Measurements from ENCODE around the gene RUFY4.

DNA sequence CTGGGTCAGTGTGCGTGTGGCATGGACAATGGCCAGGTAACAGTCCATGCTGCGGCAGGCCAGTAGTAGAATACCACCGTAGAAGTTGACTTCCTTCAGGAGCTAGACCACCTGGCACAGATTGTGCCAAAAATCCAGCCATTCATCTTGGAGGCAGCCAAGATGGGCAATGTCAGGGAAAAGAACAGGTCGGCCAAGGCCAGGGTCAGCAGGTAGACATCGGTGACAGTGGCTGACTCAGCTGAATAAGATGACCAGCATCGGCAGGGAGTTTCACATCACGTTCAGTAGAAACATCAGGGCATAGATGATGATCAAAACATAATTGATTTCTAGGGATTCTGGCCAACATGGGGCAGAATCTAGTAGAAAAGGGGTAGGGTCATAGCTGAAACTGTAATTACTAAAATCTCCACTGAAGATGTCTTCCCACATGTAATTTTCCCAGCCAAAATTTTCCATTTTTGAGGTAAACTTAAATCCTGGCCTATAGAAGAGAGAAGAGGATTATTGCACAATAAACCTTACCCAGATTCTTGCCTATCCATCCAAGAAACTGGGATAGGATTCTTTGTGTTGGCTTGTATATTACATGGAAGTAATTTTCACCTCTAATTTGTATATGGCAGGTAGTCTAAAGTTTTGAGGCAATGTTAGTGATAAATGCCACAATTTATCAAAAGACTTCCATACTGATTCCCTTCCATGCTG, 7.9 kb upstream of the RUFY4 start:
- TF ChIP-seq FOXM1 (IDR thresholded peaks at IDR 0.05; ENCODE audit: borderline replicate concordance, low read depth) (no peak), YY1 (IDR thresholded peaks at IDR 0.05; ENCODE audit: low read depth) (no peak), RAD21 (IDR thresholded peaks at IDR 0.05; ENCODE audit: low read depth) (no peak), EP300 (IDR thresholded peaks at IDR 0.05; ENCODE audit: borderline replicate concordance) (no peak), TCF12 (IDR thresholded peaks at IDR 0.05; ENCODE audit: low read depth) (no peak), CREB1 (IDR thresholded peaks at IDR 0.05; ENCODE audit: low read depth) (no peak), TAF1 (IDR thresholded peaks at IDR 0.05; ENCODE audit: low read depth) (no peak), EGR1 (IDR thresholded peaks at IDR 0.05) (no peak), ZBTB7A (IDR thresholded peaks at IDR 0.05; ENCODE audit: low read depth) (no peak), TEAD4 (IDR thresholded peaks at IDR 0.05) (no peak), CEBPB (IDR thresholded peaks at IDR 0.05) (no peak)
- TF ChIP-seq, protein P1, sequence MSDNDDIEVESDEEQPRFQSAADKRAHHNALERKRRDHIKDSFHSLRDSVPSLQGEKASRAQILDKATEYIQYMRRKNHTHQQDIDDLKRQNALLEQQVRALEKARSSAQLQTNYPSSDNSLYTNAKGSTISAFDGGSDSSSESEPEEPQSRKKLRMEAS (IDR thresholded peaks at IDR 0.05), result no peak
- TF ChIP-seq, protein P2, sequence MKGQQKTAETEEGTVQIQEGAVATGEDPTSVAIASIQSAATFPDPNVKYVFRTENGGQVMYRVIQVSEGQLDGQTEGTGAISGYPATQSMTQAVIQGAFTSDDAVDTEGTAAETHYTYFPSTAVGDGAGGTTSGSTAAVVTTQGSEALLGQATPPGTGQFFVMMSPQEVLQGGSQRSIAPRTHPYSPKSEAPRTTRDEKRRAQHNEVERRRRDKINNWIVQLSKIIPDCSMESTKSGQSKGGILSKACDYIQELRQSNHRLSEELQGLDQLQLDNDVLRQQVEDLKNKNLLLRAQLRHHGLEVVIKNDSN (IDR thresholded peaks at IDR 0.05), result no peak
- TF ChIP-seq, protein P3, sequence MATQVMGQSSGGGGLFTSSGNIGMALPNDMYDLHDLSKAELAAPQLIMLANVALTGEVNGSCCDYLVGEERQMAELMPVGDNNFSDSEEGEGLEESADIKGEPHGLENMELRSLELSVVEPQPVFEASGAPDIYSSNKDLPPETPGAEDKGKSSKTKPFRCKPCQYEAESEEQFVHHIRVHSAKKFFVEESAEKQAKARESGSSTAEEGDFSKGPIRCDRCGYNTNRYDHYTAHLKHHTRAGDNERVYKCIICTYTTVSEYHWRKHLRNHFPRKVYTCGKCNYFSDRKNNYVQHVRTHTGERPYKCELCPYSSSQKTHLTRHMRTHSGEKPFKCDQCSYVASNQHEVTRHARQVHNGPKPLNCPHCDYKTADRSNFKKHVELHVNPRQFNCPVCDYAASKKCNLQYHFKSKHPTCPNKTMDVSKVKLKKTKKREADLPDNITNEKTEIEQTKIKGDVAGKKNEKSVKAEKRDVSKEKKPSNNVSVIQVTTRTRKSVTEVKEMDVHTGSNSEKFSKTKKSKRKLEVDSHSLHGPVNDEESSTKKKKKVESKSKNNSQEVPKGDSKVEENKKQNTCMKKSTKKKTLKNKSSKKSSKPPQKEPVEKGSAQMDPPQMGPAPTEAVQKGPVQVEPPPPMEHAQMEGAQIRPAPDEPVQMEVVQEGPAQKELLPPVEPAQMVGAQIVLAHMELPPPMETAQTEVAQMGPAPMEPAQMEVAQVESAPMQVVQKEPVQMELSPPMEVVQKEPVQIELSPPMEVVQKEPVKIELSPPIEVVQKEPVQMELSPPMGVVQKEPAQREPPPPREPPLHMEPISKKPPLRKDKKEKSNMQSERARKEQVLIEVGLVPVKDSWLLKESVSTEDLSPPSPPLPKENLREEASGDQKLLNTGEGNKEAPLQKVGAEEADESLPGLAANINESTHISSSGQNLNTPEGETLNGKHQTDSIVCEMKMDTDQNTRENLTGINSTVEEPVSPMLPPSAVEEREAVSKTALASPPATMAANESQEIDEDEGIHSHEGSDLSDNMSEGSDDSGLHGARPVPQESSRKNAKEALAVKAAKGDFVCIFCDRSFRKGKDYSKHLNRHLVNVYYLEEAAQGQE (IDR thresholded peaks at IDR 0.05; ENCODE audit: low read depth), result no peak

Measured in Ishikawa (cell line).